HG03064 (cell line): Measurements from ENCODE around the gene ZNF81.
"Not testable (repeated sequence)": the region's sequence is repeated elsewhere in the genome, so short reads cannot be mapped to it uniquely, and the experiment has no call there.

ENCODE experiments used
- ATAC-seq: cut with Tn5 transposase; IDR thresholded peaks from one replicate; pipeline ENCODE4 v1.9.1; 2021; ENCODE audit warnings: low read depth; ENCODE audit not compliant: unreplicated experiment

ZNF81 gene

GRCh38 chrX:47927212-47927611 lies 90.5 kb downstream of the ZNF81 start:
- ATAC-seq, result no peak

GRCh38 chrX:47931970-47932369 lies 95.3 kb downstream of the ZNF81 start:
- not testable (repeated sequence) for ATAC-seq

- no peak for ATAC-seq
Observed at GRCh38 chrX:47933946-47934345, 97.2 kb downstream of the ZNF81 start.

- ATAC-seq, result no peak
Observed at GRCh38 chrX:47936224-47936939, 99.7 kb downstream of the ZNF81 start.

GRCh38 chrX:47936940-47937317 lies 100.2 kb downstream of the ZNF81 start:
- no peak for ATAC-seq

- no peak for ATAC-seq
Observed at GRCh38 chrX:47940448-47940847, 103.7 kb downstream of the ZNF81 start.

GRCh38 chrX:47941423-47941822 lies 104.7 kb downstream of the ZNF81 start:
- no peak for ATAC-seq

- not testable (repeated sequence) for ATAC-seq
Observed at GRCh38 chrX:47955295-47955694, 118.6 kb downstream of the ZNF81 start.

DNA sequence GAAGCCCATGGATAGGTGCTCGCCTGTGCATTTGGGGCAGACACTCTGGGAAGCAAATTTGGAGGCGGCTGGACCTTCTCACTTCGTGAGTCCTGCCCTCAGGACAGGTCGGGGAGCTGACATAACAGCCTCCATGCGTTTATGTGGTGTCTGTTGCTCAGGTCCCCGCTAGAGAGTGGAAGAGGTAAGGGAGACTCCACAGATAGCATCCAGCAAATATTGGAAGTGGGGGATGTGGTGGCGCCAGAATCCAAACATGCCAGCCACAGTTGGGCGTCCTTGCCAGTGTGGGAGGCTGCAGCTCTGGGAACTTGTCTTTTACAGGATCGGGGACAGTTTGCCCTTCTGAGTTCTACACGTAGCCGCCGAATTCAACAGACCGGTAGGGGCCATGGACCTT lies 119.3 kb downstream of the ZNF81 start:
- ATAC-seq, result no peak

DNA sequence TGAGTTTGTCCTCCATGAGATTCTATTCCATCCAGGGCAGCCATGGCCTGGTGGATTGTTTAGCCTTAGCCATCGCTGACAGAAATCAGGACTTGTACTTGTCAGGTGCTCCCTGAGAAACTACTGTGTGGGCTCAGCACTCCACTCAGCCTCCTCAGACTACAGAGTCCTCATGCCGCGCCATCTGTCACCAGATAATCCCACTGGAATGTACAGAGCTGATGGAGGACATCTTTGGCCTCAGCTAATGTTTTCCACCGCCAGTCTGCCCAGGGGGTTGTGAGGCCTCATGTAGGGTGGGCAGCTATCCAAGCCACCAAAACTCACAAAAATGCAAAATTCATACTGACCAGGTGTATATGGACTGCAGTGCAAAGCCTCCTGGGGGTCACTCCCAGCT lies 121.5 kb downstream of the ZNF81 start:
- not testable (repeated sequence) for ATAC-seq

GRCh38 chrX:47958761-47959342 lies 122.2 kb downstream of the ZNF81 start:
- no peak for ATAC-seq

- ATAC-seq, result no peak
Observed at GRCh38 chrX:47960406-47960805, 123.7 kb downstream of the ZNF81 start.

DNA sequence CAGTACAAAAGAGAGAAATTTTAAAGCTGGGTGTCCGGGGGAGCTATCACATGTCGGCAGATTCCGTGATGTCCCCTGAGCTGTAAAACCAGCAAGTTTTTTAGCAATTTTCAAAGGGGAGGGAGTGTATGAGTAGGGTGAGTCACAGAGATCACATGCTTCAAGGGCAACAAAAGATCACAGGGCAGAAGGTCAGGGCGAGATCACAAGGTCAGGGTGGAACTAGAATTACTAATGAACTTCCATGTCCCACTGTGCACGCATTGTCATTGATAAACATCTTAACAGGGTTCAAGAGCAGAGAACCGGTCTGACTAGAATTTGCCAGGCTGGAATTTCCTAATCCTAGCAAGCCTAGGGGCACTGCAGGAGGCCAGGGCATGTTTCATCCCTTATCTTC lies 125.1 kb downstream of the ZNF81 start:
- not testable (repeated sequence) for ATAC-seq

DNA sequence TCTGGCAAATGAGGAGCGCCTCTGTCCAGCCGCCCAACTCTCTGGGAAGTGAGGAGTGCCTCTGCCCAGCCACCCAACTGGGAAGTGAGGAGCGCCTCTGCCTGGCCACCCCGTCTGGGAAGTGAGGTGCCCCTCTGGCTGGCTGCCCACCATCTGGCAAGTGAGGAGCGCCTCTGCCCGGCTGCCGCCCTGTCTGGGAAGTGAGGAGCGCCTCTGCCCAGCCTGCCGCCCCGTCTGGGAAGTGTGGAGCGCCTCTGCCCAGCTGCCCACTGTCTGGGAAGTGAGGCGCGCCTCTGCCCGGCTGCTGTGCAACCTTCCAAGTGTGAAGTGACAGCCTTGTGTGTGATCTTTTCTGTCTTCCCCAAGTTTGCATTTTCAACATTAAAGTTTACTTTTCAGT lies 128.8 kb downstream of the ZNF81 start:
- not testable (repeated sequence) for ATAC-seq
